Activated T-cell treated with anti-CD3 and anti-CD28 coated beads, Interleukin-2, amount 50 U/mL, for 72 hours (primary cell): Measurements from ENCODE around the gene DAB2IP. TPM values are rescaled to one million over a fixed set of nuclear protein-coding genes. Genes with fewer than 3 reads are reported as not detected.
A peak's percentile ranks its signal among the peaks of the same experiment; 100 is the strongest.

Source experiments
- ATAC-seq, 2 donors: fragments of 150-1000 bp; cut with Tn5 transposase; replicated peaks in 1 of 2; 2 replicates each; pipeline ENCODE4 v1.10.0; 2021; ENCODE audit warnings: moderate library complexity in 2 of 2, mild to moderate bottlenecking in 1 of 2
- DNase-seq, 2 donors: peaks; one replicate each; pipeline ENCODE4 v3.0.0; 2021 to 2022; ENCODE audit warnings: mixed read lengths in 1 of 2
- H3K27ac Mint-ChIP-seq: one replicate; pipeline ENCODE4 v1.8.0; 2022; ENCODE audit warnings: mild to moderate bottlenecking, moderate library complexity, mixed read lengths
- H3K27me3 Mint-ChIP-seq: one replicate; pipeline ENCODE4 v1.8.0; 2022; ENCODE audit warnings: low read depth, mixed read lengths
- H3K36me3 Mint-ChIP-seq, 2 donors: one replicate each; pipeline ENCODE4 v1.8.0; 2022; ENCODE audit warnings: mixed read lengths in 2 of 2, mild to moderate bottlenecking in 1 of 2; ENCODE audit not compliant: insufficient read depth in 2 of 2
- H3K4me1 Mint-ChIP-seq: one replicate; pipeline ENCODE4 v1.8.0; 2022; ENCODE audit warnings: low read depth, mixed read lengths
- H3K4me3 Mint-ChIP-seq, 2 donors: one replicate each; pipeline ENCODE4 v1.8.0; 2022; ENCODE audit warnings: mild to moderate bottlenecking in 2 of 2, mixed read lengths in 2 of 2, moderate library complexity in 2 of 2
- H3K9me3 Mint-ChIP-seq, 2 donors: one replicate each; pipeline ENCODE4 v1.8.0; 2022; ENCODE audit warnings: mixed read lengths in 2 of 2
- total RNA-seq, 2 donors: library from RNA; stranded (reverse); gene quantifications; one replicate each; pipeline ENCODE4 v1.2.3, GENCODE V29; 2022

The DAB2IP gene
- total RNA-seq, 2 donors from 2014 or later = 0.35 to 0.74 TPM

GRCh38 chr9:121633736-121634135 lies 17.7 kb upstream of the DAB2IP start:
- H3K9me3 Mint-ChIP-seq = no peaks in the 10 kb centered on the region

GRCh38 chr9:121634329-121635261 lies 16.8 kb upstream of the DAB2IP start:
- Mint-ChIP-seq H3K4me1 (peaks cover 8% of the 10 kb centered on the region), H3K36me3 (no peaks in the 10 kb centered on the region), H3K27ac (no peak overlapping the region), H3K4me3 (no peak overlapping the region), H3K9me3 (no peaks in the 10 kb centered on the region), H3K27me3 (peaks cover 6% of the 10 kb centered on the region)
- DNase-seq = peak; percentile 16 to 19
- ATAC-seq = peak; percentile 66 to 72

More at GRCh38 chr9:121633736-121634135, 17.7 kb upstream of the DAB2IP start:
- no peak overlapping the region for H3K27ac Mint-ChIP-seq
- H3K4me1 Mint-ChIP-seq = peaks cover 8% of the 10 kb centered on the region
- no peaks in the 10 kb centered on the region for H3K36me3 Mint-ChIP-seq
- H3K27me3 Mint-ChIP-seq = peaks cover 6% of the 10 kb centered on the region
- DNase-seq (no peak), ATAC-seq (no peak)
- H3K4me3 Mint-ChIP-seq = no peak overlapping the region

GRCh38 chr9:121635300-121635876 lies 16.0 kb upstream of the DAB2IP start:
- no peak for DNase-seq
- no peaks in the 10 kb centered on the region for H3K36me3 Mint-ChIP-seq
- H3K27ac Mint-ChIP-seq = no peak overlapping the region
- peaks cover 6% of the 10 kb centered on the region for H3K27me3 Mint-ChIP-seq
- H3K4me3 Mint-ChIP-seq = no peak overlapping the region
- no peaks in the 10 kb centered on the region for H3K9me3 Mint-ChIP-seq
- H3K4me1 Mint-ChIP-seq = peaks cover 8% of the 10 kb centered on the region
- ATAC-seq = no peak

- ATAC-seq = no peak
- Mint-ChIP-seq H3K4me3 (no peak overlapping the region), H3K36me3 (no peaks in the 10 kb centered on the region), H3K9me3 (no peaks in the 10 kb centered on the region), H3K27ac (no peak overlapping the region), H3K4me1 (peaks cover 8% of the 10 kb centered on the region), H3K27me3 (peaks cover 6% of the 10 kb centered on the region)
- no peak for DNase-seq
These were observed 15.0 kb upstream of the DAB2IP start for GRCh38 chr9:121636341-121636865.

GRCh38 chr9:121636978-121637712 lies 14.3 kb upstream of the DAB2IP start:
- Mint-ChIP-seq H3K4me3 (no peak overlapping the region), H3K9me3 (no peaks in the 10 kb centered on the region), H3K4me1 (peaks cover 8% of the 10 kb centered on the region), H3K27me3 (peaks cover 6% of the 10 kb centered on the region), H3K36me3 (no peaks in the 10 kb centered on the region), H3K27ac (no peak overlapping the region)
- DNase-seq = no peak
- ATAC-seq = no peak

- H3K4me3 Mint-ChIP-seq = no peak overlapping the region
These were observed 13.7 kb upstream of the DAB2IP start for GRCh38 chr9:121637713-121638220.

GRCh38 chr9:121638399-121638798 lies 13.0 kb upstream of the DAB2IP start:
- Mint-ChIP-seq H3K27ac (no peak overlapping the region), H3K27me3 (peaks cover 6% of the 10 kb centered on the region), H3K36me3 (no peaks in the 10 kb centered on the region), H3K4me3 (no peak overlapping the region), H3K9me3 (no peaks in the 10 kb centered on the region), H3K4me1 (peaks cover 8% of the 10 kb centered on the region)
- ATAC-seq = no peak
- DNase-seq = no peak

More at GRCh38 chr9:121637713-121638220, 13.7 kb upstream of the DAB2IP start:
- Mint-ChIP-seq H3K27me3 (peaks cover 6% of the 10 kb centered on the region), H3K9me3 (no peaks in the 10 kb centered on the region), H3K4me1 (peaks cover 8% of the 10 kb centered on the region), H3K36me3 (no peaks in the 10 kb centered on the region), H3K27ac (no peak overlapping the region)
- DNase-seq (no peak), ATAC-seq (no peak)

GRCh38 chr9:121638901-121639592 lies 12.4 kb upstream of the DAB2IP start:
- peaks cover 8% of the 10 kb centered on the region for H3K4me1 Mint-ChIP-seq
- no peak for DNase-seq
- ATAC-seq = no peak
- no peak overlapping the region for H3K27ac Mint-ChIP-seq
- H3K9me3 Mint-ChIP-seq = no peaks in the 10 kb centered on the region
- H3K36me3 Mint-ChIP-seq = no peaks in the 10 kb centered on the region
- no peak overlapping the region for H3K4me3 Mint-ChIP-seq
- peaks cover 10% of the 10 kb centered on the region for H3K27me3 Mint-ChIP-seq

- H3K4me3 Mint-ChIP-seq = no peak overlapping the region
- DNase-seq (no peak), ATAC-seq (no peak)
- H3K36me3 Mint-ChIP-seq = no peaks in the 10 kb centered on the region
- H3K9me3 Mint-ChIP-seq = no peaks in the 10 kb centered on the region
- H3K4me1 Mint-ChIP-seq = peaks cover 8% of the 10 kb centered on the region
- no peak overlapping the region for H3K27ac Mint-ChIP-seq
- peaks cover 13% of the 10 kb centered on the region for H3K27me3 Mint-ChIP-seq
These were observed 11.8 kb upstream of the DAB2IP start for GRCh38 chr9:121639619-121640018.

GRCh38 chr9:121640076-121640475 lies 11.4 kb upstream of the DAB2IP start:
- Mint-ChIP-seq H3K27ac (no peak overlapping the region), H3K27me3 (peaks cover 13% of the 10 kb centered on the region), H3K4me1 (peaks cover 4% of the 10 kb centered on the region), H3K4me3 (no peak overlapping the region), H3K9me3 (no peaks in the 10 kb centered on the region), H3K36me3 (no peaks in the 10 kb centered on the region)
- peak; percentile 51 to 57 for DNase-seq
- peak; percentile 59 to 67 for ATAC-seq

- Mint-ChIP-seq H3K27me3 (peaks cover 7% of the 10 kb centered on the region), H3K27ac (no peak overlapping the region), H3K36me3 (no peaks in the 10 kb centered on the region), H3K9me3 (no peaks in the 10 kb centered on the region), H3K4me3 (no peak overlapping the region), H3K4me1 (no peaks in the 10 kb centered on the region)
- DNase-seq = no peak
- ATAC-seq = no peak
These were observed 10.8 kb upstream of the DAB2IP start for GRCh38 chr9:121640491-121641223.

GRCh38 chr9:121641224-121641611 lies 10.2 kb upstream of the DAB2IP start:
- Mint-ChIP-seq H3K9me3 (no peaks in the 10 kb centered on the region), H3K27me3 (peaks cover 7% of the 10 kb centered on the region), H3K36me3 (no peaks in the 10 kb centered on the region), H3K27ac (no peak overlapping the region), H3K4me1 (no peaks in the 10 kb centered on the region), H3K4me3 (no peak overlapping the region)
- ATAC-seq = no peak
- DNase-seq = no peak
